Measurements from ENCODE around the gene WDFY4. TPM values are rescaled to one million over a fixed set of nuclear protein-coding genes. Genes with fewer than 3 reads are reported as not detected.

Gene WDFY4
- polyA plus RNA-seq, 1 donor (not counting 4 experiments of a cell fraction or from before 2014, with no cell fraction given), result 0.04 TPM

GRCh38 chr10:48690791-48691660 is 6.4 kb downstream of the WDFY4 start:
- H3K79me2 ChIP-seq (ENCODE audit: control insufficient read depth, insufficient read depth, low read length), result no peaks in the 10 kb centered on the region
- H3K27ac ChIP-seq (ENCODE audit: control insufficient read depth, insufficient read depth, low read length), result no peak overlapping the region
- H3K36me3 ChIP-seq (ENCODE audit: control insufficient read depth in 2 of 2, extremely low read depth in 1 of 2, insufficient read depth in 2 of 2, low read length in 2 of 2), result no peaks in the 10 kb centered on the region
- no peaks in the 10 kb centered on the region for H3K9me1 ChIP-seq (ENCODE audit: control insufficient read depth, extremely low read depth, insufficient read depth, low read length)
- H3K4me1 ChIP-seq (ENCODE audit: control insufficient read depth, extremely low read depth, insufficient read depth, low read length), result no peaks in the 10 kb centered on the region
- H3K27me3 ChIP-seq (ENCODE audit: control insufficient read depth, extremely low read depth, insufficient read depth, low read length), result no peaks in the 10 kb centered on the region
- FAIRE-seq, result no peak
- no peak for DNase-seq (ENCODE audit: low read depth, low spot score)
- H2AFZ ChIP-seq (ENCODE audit: control insufficient read depth, low read length), result no peak overlapping the region
- no peaks in the 10 kb centered on the region for H4K20me1 ChIP-seq (ENCODE audit: control insufficient read depth, extremely low read depth, insufficient read depth, low read length)
- H3K4me2 ChIP-seq (ENCODE audit: control insufficient read depth, extremely low read depth, insufficient read depth, low read depth, low read length), result no peak overlapping the region
- dilution Hi-C loops (cut with MboI; ENCODE audit: extremely low pct_ligation_motif_present, low sequenced_read_pairs), result no loop called here
- TF ChIP-seq CTCF (optimal IDR thresholded peaks at IDR 0.05 in 1 of 3, IDR thresholded peaks at IDR 0.05 in 1 of 3, conservative IDR thresholded peaks at IDR 0.05 in 1 of 3; ENCODE audit: extremely low read depth in 1 of 3, insufficient read depth in 2 of 3, low read length in 3 of 3) (no peak), EZH2 (IDR thresholded peaks at IDR 0.05; ENCODE audit: low read length) (no peak)
- H3K9me3 ChIP-seq (ENCODE audit: control insufficient read depth, low read depth, low read length), result no peaks in the 10 kb centered on the region
- H3K9ac ChIP-seq (ENCODE audit: control insufficient read depth, extremely low read depth, insufficient read depth, low read length), result no peak overlapping the region
- H3K4me3 ChIP-seq (ENCODE audit: control insufficient read depth in 2 of 3, extremely low read depth in 1 of 3, insufficient read depth in 2 of 3, low read depth in 1 of 3, low read length in 3 of 3), result no peak overlapping the region

GRCh38 chr10:48691812-48692528 is 7.3 kb downstream of the WDFY4 start:
- no peak overlapping the region for H2AFZ ChIP-seq (ENCODE audit: control insufficient read depth, low read length)
- no peak overlapping the region for H3K4me3 ChIP-seq (ENCODE audit: control insufficient read depth in 2 of 3, extremely low read depth in 1 of 3, insufficient read depth in 2 of 3, low read depth in 1 of 3, low read length in 3 of 3)
- no peaks in the 10 kb centered on the region for H3K27me3 ChIP-seq (ENCODE audit: control insufficient read depth, extremely low read depth, insufficient read depth, low read length)
- DNase-seq (ENCODE audit: low read depth, low spot score) (no peak), FAIRE-seq (no peak)
- H3K4me1 ChIP-seq (ENCODE audit: control insufficient read depth, extremely low read depth, insufficient read depth, low read length), result no peaks in the 10 kb centered on the region
- no peaks in the 10 kb centered on the region for H4K20me1 ChIP-seq (ENCODE audit: control insufficient read depth, extremely low read depth, insufficient read depth, low read length)
- no peaks in the 10 kb centered on the region for H3K79me2 ChIP-seq (ENCODE audit: control insufficient read depth, insufficient read depth, low read length)
- H3K36me3 ChIP-seq (ENCODE audit: control insufficient read depth in 2 of 2, extremely low read depth in 1 of 2, insufficient read depth in 2 of 2, low read length in 2 of 2), result no peaks in the 10 kb centered on the region
- no peak overlapping the region for H3K4me2 ChIP-seq (ENCODE audit: control insufficient read depth, extremely low read depth, insufficient read depth, low read depth, low read length)
- H3K9me3 ChIP-seq (ENCODE audit: control insufficient read depth, low read depth, low read length), result no peaks in the 10 kb centered on the region
- dilution Hi-C loops (cut with MboI; ENCODE audit: extremely low pct_ligation_motif_present, low sequenced_read_pairs), result no loop called here
- H3K27ac ChIP-seq (ENCODE audit: control insufficient read depth, insufficient read depth, low read length), result no peak overlapping the region
- no peak overlapping the region for H3K9ac ChIP-seq (ENCODE audit: control insufficient read depth, extremely low read depth, insufficient read depth, low read length)
- TF ChIP-seq CTCF (optimal IDR thresholded peaks at IDR 0.05 in 1 of 3, IDR thresholded peaks at IDR 0.05 in 1 of 3, conservative IDR thresholded peaks at IDR 0.05 in 1 of 3; ENCODE audit: extremely low read depth in 1 of 3, insufficient read depth in 2 of 3, low read length in 3 of 3), result no peak
- TF ChIP-seq EZH2 (IDR thresholded peaks at IDR 0.05; ENCODE audit: low read length), result no peak
- H3K9me1 ChIP-seq (ENCODE audit: control insufficient read depth, extremely low read depth, insufficient read depth, low read length), result no peaks in the 10 kb centered on the region

Measured in keratinocyte (primary cell).